Measurements from ENCODE around the gene NCOA3. TPM values are rescaled to one million over a fixed set of nuclear protein-coding genes. Genes with fewer than 3 reads are reported as not detected.

The NCOA3 gene
- total and polyA plus RNA-seq, 7 donors: 11.9 to 56.9 (median 18.1) TPM

- no peak overlapping the region for H3K27ac ChIP-seq
- DNase-seq: no peak
- ATAC-seq: no peak
- no peak for TF ChIP-seq CTCF (IDR thresholded peaks at IDR 0.05)
- peaks cover 0 to 42% of the 10 kb centered on the region in 2 donors for H3K36me3 ChIP-seq (ENCODE audit: insufficient read depth in 1 of 2, low read depth in 1 of 2)
- H3K4me3 ChIP-seq: no peak overlapping the region
- intact Hi-C loops (cut with DNase I): loop anchor here in 1 of 2 donors (10.0 kb wide), 1 partner anchor 1245 kb away; no protein-coding TSS in a partner anchor
- no peaks in the 10 kb centered on the region for H3K27me3 ChIP-seq (ENCODE audit: insufficient read depth in 3 of 3, low read length in 2 of 3)
- 63 to 71% (median 68%) methylated on average over 7 of the region's 7 CpGs for WGBS, 3 donors
- no peaks in the 10 kb centered on the region for H3K4me1 ChIP-seq
- H3K9me3 ChIP-seq: no peaks in the 10 kb centered on the region
Measured at GRCh38 chr20:47659904-47660601, 158.4 kb downstream of the NCOA3 start.

- DNase-seq: no peak
- no peaks in the 10 kb centered on the region for H3K9me3 ChIP-seq
- no peaks in the 10 kb centered on the region for H3K4me1 ChIP-seq
- peaks cover 0 to 37% of the 10 kb centered on the region in 2 donors for H3K36me3 ChIP-seq (ENCODE audit: insufficient read depth in 1 of 2, low read depth in 1 of 2)
- intact Hi-C loops (cut with DNase I): loop anchor here in 1 of 2 donors (10.0 kb wide), 1 partner anchor 1244 kb away; no protein-coding TSS in a partner anchor
- no peak for ATAC-seq
- H3K27ac ChIP-seq: no peak overlapping the region
- H3K27me3 ChIP-seq (ENCODE audit: insufficient read depth in 3 of 3, low read length in 2 of 3): no peaks in the 10 kb centered on the region
- TF ChIP-seq CTCF (IDR thresholded peaks at IDR 0.05): no peak
- H3K4me3 ChIP-seq: no peak overlapping the region
- WGBS, 3 donors: 89 to 98% (median 93%) methylated on average over 2 of the region's 2 CpGs
Measured at GRCh38 chr20:47660602-47660905, 158.9 kb downstream of the NCOA3 start.

- no peak for TF ChIP-seq CTCF (IDR thresholded peaks at IDR 0.05)
- 82 to 86% (median 84%) methylated on average over 12 of the region's 12 CpGs for WGBS, 3 donors
- H3K4me1 ChIP-seq: no peaks in the 10 kb centered on the region
- H3K9me3 ChIP-seq: no peaks in the 10 kb centered on the region
- ATAC-seq (no peak), DNase-seq (no peak)
- intact Hi-C loops (cut with DNase I): loop anchor here in 1 of 2 donors (10.0 kb wide), 1 partner anchor 1244 kb away; no protein-coding TSS in a partner anchor
- H3K27ac ChIP-seq: no peak overlapping the region
- peaks cover 0 to 32% of the 10 kb centered on the region in 2 donors for H3K36me3 ChIP-seq (ENCODE audit: insufficient read depth in 1 of 2, low read depth in 1 of 2)
- H3K27me3 ChIP-seq (ENCODE audit: insufficient read depth in 3 of 3, low read length in 2 of 3): no peaks in the 10 kb centered on the region
- H3K4me3 ChIP-seq: no peak overlapping the region
Measured at GRCh38 chr20:47660983-47661700, 159.5 kb downstream of the NCOA3 start.

GRCh38 chr20:47661714-47662113 lies 160.0 kb downstream of the NCOA3 start:
- intact Hi-C loops (cut with DNase I): loop anchor here in 1 of 2 donors (2.0 to 10.0 kb wide), 2 partner anchors 959 to 1243 kb away; no protein-coding TSS in a partner anchor
- no peak for ATAC-seq
- no peaks in the 10 kb centered on the region for H3K4me1 ChIP-seq

More at GRCh38 chr20:47661714-47662113, 160.0 kb downstream of the NCOA3 start:
- H3K9me3 ChIP-seq: no peaks in the 10 kb centered on the region
- H3K27ac ChIP-seq: no peak overlapping the region
- no peaks in the 10 kb centered on the region for H3K27me3 ChIP-seq (ENCODE audit: insufficient read depth in 3 of 3, low read length in 2 of 3)
- WGBS, 3 donors: 85 to 91% (median 89%) methylated on average over 7 of the region's 7 CpGs
- peaks cover 0 to 27% of the 10 kb centered on the region in 2 donors for H3K36me3 ChIP-seq (ENCODE audit: insufficient read depth in 1 of 2, low read depth in 1 of 2)
- DNase-seq: no peak
- TF ChIP-seq CTCF (IDR thresholded peaks at IDR 0.05): no peak
- no peak overlapping the region for H3K4me3 ChIP-seq

Measured in psoas muscle (tissue), 8 donors.